Measurements from ENCODE around the gene VPS41.
"Not testable (repeated sequence)": the region's sequence is repeated elsewhere in the genome, so short reads cannot be mapped to it uniquely, and the experiment has no call there.

The VPS41 gene

GRCh38 chr7:38908759-38909335, at the start of gene VPS41:
TSS of gene VPS41 (minus strand) at chr7:38909191. CDS start at chr7:38909174, 17 bp downstream.
- peak; percentile 85 for DNase-seq

- no peak for DNase-seq
Observed at GRCh38 chr7:38955892-38956291, 46.9 kb upstream of the VPS41 start.

GRCh38 chr7:38953971-38954370, 45.0 kb upstream of the VPS41 start:
- no peak for DNase-seq

GRCh38 chr7:38953227-38953626, 44.2 kb upstream of the VPS41 start:
- no peak for DNase-seq

- no peak for DNase-seq
Observed at GRCh38 chr7:38951213-38951612, 42.2 kb upstream of the VPS41 start.

GRCh38 chr7:38950309-38950708, 41.3 kb upstream of the VPS41 start:
- DNase-seq = no peak

GRCh38 chr7:38947541-38947940, 38.5 kb upstream of the VPS41 start:
- not testable (repeated sequence) for DNase-seq

GRCh38 chr7:38942431-38943051, 33.5 kb upstream of the VPS41 start:
- DNase-seq = no peak

- no peak for DNase-seq
Observed at GRCh38 chr7:38940774-38941173, 31.8 kb upstream of the VPS41 start.

GRCh38 chr7:38938589-38938988, 29.6 kb upstream of the VPS41 start:
- no peak for DNase-seq

- DNase-seq = no peak
Observed at GRCh38 chr7:38938001-38938485, 29.1 kb upstream of the VPS41 start.

- DNase-seq = no peak
Observed at GRCh38 chr7:38936641-38937040, 27.6 kb upstream of the VPS41 start.

GRCh38 chr7:38934536-38934935, 25.5 kb upstream of the VPS41 start:
- DNase-seq = no peak

- peak; percentile 9 for DNase-seq
Observed at GRCh38 chr7:38934051-38934450, 25.1 kb upstream of the VPS41 start.

GRCh38 chr7:38932509-38933168, 23.6 kb upstream of the VPS41 start:
- peak; percentile 73 for DNase-seq

GRCh38 chr7:38929460-38930171, 20.6 kb upstream of the VPS41 start:
- DNase-seq = no peak

- no peak for DNase-seq
Observed at GRCh38 chr7:38928506-38928905, 19.5 kb upstream of the VPS41 start.

- DNase-seq = no peak
Observed at GRCh38 chr7:38927751-38928150, 18.8 kb upstream of the VPS41 start.

GRCh38 chr7:38920731-38921130, 11.7 kb upstream of the VPS41 start:
- DNase-seq = no peak

- DNase-seq = no peak
Observed at GRCh38 chr7:38916396-38916795, 7.4 kb upstream of the VPS41 start.

- DNase-seq = no peak
Observed at GRCh38 chr7:38909870-38910269, 879 bp upstream of the VPS41 start.

- DNase-seq = no peak
Observed at GRCh38 chr7:38907766-38908165, 1.2 kb downstream of the VPS41 start.

GRCh38 chr7:38907066-38907465, 1.9 kb downstream of the VPS41 start:
- no peak for DNase-seq

Measured in NCI-H1105 (cell line).